ENCODE results near the gene ADH1C.
"Not testable (repeated sequence)": the region's sequence is repeated elsewhere in the genome, so short reads cannot be mapped to it uniquely, and the experiment has no call there.

Gene ADH1C

DNA sequence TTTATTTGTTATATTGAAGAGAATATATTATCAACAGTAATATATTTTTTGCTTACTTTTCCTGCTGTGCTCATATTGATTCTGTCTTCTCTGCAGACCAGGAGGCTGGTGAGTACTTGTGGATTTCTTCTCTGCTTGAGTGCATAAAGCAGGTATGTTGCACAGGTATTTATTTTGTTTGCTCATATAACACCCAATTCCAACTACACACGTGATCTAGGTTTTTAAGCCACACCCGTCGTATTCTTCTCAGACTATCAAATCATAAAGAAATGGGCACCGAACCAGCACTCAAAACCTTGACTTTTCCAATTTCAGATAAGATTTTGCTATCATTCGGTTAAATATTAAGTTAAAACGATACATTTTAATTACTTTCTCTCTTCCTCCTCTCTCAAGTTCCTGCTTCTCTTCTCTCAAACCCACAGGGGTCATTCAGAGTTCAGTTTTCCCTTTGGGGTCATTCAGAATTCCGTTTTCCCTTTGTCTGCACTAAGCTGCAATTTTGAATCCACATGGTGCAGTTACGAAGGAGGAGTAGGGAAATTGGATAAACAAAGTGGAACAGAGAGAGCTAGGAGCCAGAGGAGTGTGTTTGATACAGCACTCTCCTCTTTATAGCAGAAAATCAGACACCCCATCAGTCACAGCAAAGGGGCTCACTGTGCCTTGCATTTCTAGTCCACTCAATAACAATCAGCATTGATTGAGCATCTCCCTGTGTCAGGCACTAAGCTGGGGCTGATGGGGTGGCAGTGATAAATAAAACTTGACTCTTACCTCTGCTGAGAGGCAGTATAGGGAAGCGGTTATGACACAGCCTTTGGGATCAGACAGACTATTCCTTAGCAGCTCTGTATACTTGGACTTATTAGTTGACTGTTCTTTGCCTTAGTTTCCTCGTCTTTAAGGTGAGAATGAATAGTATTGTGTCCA, at the start of gene ADH1C:
ADH1C (minus strand) TSS at position 145 of the 936 bp plus-strand sequence; CDS start at position 74, 71 bp downstream.
- no peak for DNase-seq

- no peak for DNase-seq
Measured at GRCh38 chr4:99400831-99401230, 48.3 kb upstream of the ADH1C start.

DNA sequence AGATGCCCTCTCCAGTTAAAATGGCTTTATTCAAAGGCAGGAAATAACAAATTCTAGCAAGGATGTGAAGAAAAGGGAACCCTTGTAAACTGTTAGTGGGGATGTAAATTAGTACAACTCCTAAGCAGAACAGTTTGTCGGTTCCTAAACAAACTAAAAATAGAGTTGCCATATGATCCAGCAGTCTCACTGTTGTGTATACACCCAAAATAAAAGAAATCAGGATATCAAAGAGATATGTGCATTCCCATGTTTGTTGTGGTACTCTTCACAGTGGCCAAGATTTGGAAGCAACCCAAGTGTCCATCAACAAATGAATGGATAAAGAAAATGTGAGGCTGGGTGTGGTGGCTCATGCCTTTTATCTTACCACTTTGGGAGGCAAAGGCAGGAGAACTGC, 46.5 kb upstream of the ADH1C start:
- no peak for DNase-seq

DNA sequence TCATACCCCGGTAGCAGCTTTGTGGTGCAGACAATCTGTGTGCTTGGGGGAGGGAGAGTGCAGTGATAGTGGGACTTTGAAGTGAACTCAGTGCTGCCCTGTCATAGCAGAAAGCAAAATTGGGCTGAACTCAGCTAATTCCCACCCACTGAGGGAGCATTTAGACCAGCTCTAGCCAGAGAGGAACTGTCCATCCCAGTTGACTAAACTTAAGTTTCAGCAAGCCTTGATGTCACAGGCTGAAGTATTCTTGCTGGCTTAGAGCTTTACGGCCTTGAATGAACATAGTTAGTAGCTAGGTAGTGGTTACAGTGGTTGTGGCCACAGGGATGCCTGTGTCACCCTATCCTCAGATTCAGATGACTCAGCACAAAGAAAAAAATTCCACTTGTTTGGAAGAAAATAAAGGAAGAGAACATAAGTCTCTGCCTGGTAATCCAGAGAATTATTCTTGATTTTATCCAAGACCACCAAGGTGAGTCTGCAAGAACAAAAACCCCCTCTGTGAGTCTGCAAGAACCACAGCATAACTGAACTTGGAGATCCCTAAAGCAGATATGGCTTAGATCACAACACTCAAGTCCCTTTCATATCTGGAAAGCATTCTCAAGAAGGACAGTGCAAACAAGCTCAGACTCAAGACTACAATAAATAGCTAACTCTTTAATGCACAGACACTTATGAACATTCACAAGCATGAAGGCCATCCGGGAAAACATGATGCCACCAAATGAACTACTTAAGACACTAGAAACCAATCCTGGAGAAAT, 43.2 kb upstream of the ADH1C start:
- DNase-seq: no peak

GRCh38 chr4:99394896-99395295, 42.4 kb upstream of the ADH1C start:
- no peak for DNase-seq

GRCh38 chr4:99390055-99390454, 37.5 kb upstream of the ADH1C start:
- DNase-seq: no peak

- no peak for DNase-seq
Measured at GRCh38 chr4:99389606-99390005, 37.1 kb upstream of the ADH1C start.

GRCh38 chr4:99383833-99384392, 31.4 kb upstream of the ADH1C start:
- DNase-seq: no peak

DNA sequence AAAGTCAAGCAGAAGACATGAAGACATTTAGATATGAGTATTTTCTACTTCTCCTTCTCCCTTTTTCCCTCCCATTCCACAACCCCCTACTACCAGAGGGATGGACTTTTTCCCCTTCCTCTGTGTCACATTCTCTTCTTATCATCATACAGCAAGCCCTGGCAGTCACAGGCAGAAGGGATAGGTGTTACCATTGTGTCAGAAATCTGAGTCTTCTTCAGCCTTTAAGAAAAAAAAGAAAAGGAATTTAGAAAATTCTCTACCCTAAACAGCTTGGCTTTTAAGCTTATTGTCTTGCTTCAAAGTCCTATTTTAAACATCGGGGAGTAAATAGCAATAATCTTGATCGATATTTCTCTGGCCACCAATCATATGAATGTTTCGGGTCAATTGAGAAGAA, 30.9 kb upstream of the ADH1C start:
- DNase-seq: no peak

DNA sequence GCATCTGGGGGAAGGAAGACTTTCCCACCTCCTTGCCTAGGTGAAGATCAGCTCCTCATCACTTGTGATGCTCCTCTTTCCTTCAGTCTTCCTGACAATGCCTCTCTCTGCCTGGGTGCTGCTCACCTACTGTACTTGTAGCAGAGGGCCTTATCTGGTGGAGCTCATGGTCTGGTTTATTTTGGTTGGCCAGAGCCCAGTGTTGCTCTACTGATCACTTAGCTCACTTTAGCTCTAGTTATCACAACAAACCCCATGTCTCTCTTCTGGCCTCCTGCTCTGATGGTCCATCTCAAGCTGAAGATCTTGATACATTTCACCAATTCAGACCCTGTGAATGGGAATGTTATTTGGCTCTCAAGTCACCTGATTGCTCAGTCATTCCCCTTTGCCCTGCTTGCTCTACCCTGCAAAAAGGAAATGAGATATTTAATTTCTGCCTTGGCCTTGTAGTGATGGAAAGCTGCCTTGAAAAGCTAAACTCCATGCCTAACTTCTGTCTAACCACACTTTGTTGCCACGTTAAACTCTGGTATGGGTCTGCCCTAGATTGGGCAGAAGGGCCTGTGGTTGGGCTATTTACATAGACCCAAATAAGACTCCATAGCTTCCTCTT, 30.3 kb upstream of the ADH1C start:
- DNase-seq: no peak

- no peak for DNase-seq
Measured at GRCh38 chr4:99381588-99382175, 29.1 kb upstream of the ADH1C start.

GRCh38 chr4:99379571-99379970, 27.0 kb upstream of the ADH1C start:
- DNase-seq: no peak

DNA sequence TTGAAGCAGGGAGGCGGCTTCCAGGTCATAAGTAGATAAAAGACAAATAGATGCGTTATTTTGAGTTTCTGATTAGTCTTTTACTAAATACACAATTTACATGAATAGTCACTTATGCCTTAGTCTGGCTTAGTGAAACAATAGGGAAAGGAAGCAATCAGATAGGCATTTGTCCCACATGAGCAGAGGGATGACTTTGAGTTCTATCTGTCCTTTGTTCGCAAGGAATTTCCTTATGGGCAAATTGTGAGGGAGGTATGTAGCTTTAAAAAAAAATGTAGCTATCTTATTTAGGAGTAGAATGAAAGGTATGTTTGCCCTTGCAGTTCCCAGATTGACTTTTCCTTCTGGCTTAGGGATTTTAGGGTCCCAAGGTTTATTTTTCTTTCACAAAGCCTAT, 26.3 kb upstream of the ADH1C start:
- no peak for DNase-seq

DNA sequence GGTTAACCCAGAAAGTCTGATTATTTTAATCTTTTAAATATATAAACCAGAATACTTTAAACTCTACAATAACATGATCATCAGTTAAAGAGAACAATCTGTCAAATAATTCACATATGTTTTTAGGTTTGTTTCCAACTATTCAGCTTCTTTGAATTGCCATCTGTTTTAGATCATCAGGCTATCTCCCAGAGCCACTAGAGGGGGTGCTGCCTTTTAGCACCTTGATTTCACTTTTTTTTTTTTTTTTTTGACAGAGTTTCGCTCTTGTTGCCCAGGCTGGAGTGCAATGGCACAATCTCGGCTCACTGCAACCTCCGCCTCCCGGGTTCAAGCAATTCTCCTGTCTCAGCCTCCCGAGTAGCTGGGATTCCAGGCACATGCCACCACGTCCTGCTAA, 24.8 kb upstream of the ADH1C start:
- not testable (repeated sequence) for DNase-seq

- not testable (repeated sequence) for DNase-seq
Measured at GRCh38 chr4:99372464-99372863, 19.9 kb upstream of the ADH1C start.

- not testable (repeated sequence) for DNase-seq
Measured at GRCh38 chr4:99367817-99368216, 15.3 kb upstream of the ADH1C start.

GRCh38 chr4:99366491-99366890, 13.9 kb upstream of the ADH1C start:
- DNase-seq: no peak

GRCh38 chr4:99362768-99363167, 10.2 kb upstream of the ADH1C start:
- DNase-seq: no peak

GRCh38 chr4:99361899-99362275, 9.3 kb upstream of the ADH1C start:
- DNase-seq: no peak

DNA sequence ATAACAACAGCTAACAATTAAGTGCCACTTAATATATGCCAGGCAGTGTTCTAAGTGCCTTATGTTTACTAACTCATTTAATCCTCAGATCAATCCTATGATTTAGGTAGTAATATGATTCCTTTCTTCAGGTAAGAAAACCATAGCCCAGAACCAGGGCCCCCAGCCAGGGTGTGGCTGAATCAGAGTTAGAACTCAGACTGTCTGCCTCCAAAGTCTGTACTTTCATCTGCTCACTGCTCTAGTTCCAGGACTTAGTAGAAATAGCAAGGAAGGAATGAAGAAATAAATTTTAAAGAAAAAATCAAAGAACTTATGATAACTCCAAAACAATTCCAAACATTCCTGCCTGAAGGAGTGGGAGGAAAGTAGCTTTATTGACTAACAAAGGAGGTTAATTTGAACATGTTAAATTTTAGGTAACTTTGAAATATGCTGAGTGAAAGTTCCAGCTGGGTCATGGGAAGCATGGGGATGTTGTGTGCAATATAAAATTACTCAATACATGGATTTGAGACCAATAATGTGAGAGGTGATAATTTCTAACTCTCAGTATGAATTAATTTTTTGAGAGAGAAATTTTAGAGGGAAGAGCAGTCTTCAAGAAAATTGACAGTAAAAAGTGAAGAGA, 8.8 kb upstream of the ADH1C start:
- DNase-seq: no peak

All from anterior cingulate cortex (tissue), 58 donors.